Left ventricle myocardium inferior (tissue), 1 donor: ENCODE measurements around the gene TWF2. TPM values are rescaled to one million over a fixed set of nuclear protein-coding genes. Genes with fewer than 3 reads are reported as not detected.

Experiments
- DNase-seq: peaks from one replicate; pipeline ENCODE4 v3.0.0-alpha.2; 2020
- H3K27ac ChIP-seq: fragments of 200-600 bp; replicated peaks from 2 replicates; pipeline ENCODE4 v1.8.0; 2021
- H3K27me3 ChIP-seq: fragments of 200-600 bp; 2 replicates; pipeline ENCODE4 v1.8.0; 2021; ENCODE audit warnings: low read depth
- H3K36me3 ChIP-seq: fragments of 200-600 bp; 2 replicates; pipeline ENCODE4 v1.8.0; 2021
- H3K4me1 ChIP-seq: fragments of 200-600 bp; 2 replicates; pipeline ENCODE4 v1.8.0; 2021
- H3K4me3 ChIP-seq: fragments of 200-600 bp; 2 replicates; pipeline ENCODE4 v1.8.0; 2021; ENCODE audit warnings: mild to moderate bottlenecking, moderate library complexity
- H3K9me3 ChIP-seq: fragments of 200-600 bp; replicated peaks from 2 replicates; pipeline ENCODE4 v1.8.0; 2021
- intact Hi-C: fragments of 100-400 bp; cut with micrococcal nuclease; formaldehyde crosslinking; loops from one replicate; pipeline ENCODE4 v1.11.0; 2022
- total RNA-seq: library from RNA; stranded (reverse); fragmentation: NEBNext Ultra II Directional; extraction: Animal tissue kit (Norgen Biotek cat#: 25700); gene quantifications from one replicate; pipeline ENCODE4 v1.2.1, GENCODE V29; 2021
- TF ChIP-seq, protein P1 (sequence below): fragments of 200-600 bp; IDR thresholded peaks from 2 replicates; pipeline ENCODE4 v1.8.0; 2021; ENCODE audit warnings: antibody characterized with exemption, mild to moderate bottlenecking, borderline replicate concordance
- donor health status: DM: no; HTN: yes; CAD: no; lungs with severe emphysema.

TWF2 gene
- total RNA-seq, 1 donor from 2014 or later: 115 TPM

DNA sequence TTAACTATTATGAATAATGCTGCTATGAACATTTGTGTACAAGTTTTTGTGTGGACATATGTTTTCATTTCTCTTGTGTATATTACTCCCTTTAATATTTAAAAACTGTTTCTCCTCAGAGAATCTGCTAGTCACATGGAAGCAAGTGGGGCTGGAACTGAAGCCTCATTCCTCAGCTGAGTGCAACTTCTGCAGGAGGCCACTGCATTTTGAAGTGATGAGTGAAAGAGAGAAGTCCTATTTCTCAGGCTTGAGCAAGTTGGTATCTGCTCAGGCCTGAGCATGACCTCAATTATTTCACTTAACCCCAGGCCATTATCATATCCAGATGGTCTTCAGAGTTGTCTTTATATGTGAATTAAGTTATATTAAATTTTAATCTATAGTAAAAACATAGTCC lies 25.1 kb downstream of the TWF2 start:
- Histone ChIP-seq H3K27me3 (no peaks in the 10 kb centered on the region), H3K4me1 (peaks cover 46% of the 10 kb centered on the region), H3K27ac (no peak overlapping the region), H3K36me3 (peaks cover 72% of the 10 kb centered on the region), H3K4me3 (no peak overlapping the region), H3K9me3 (no peaks in the 10 kb centered on the region)
- intact Hi-C loops: loop anchor here (10.0 kb wide), 1 partner anchor 59 kb away; the partner anchor contains the start of gene POC1A
- TF ChIP-seq, protein P1, sequence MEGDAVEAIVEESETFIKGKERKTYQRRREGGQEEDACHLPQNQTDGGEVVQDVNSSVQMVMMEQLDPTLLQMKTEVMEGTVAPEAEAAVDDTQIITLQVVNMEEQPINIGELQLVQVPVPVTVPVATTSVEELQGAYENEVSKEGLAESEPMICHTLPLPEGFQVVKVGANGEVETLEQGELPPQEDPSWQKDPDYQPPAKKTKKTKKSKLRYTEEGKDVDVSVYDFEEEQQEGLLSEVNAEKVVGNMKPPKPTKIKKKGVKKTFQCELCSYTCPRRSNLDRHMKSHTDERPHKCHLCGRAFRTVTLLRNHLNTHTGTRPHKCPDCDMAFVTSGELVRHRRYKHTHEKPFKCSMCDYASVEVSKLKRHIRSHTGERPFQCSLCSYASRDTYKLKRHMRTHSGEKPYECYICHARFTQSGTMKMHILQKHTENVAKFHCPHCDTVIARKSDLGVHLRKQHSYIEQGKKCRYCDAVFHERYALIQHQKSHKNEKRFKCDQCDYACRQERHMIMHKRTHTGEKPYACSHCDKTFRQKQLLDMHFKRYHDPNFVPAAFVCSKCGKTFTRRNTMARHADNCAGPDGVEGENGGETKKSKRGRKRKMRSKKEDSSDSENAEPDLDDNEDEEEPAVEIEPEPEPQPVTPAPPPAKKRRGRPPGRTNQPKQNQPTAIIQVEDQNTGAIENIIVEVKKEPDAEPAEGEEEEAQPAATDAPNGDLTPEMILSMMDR: no peak
- DNase-seq: no peak

DNA sequence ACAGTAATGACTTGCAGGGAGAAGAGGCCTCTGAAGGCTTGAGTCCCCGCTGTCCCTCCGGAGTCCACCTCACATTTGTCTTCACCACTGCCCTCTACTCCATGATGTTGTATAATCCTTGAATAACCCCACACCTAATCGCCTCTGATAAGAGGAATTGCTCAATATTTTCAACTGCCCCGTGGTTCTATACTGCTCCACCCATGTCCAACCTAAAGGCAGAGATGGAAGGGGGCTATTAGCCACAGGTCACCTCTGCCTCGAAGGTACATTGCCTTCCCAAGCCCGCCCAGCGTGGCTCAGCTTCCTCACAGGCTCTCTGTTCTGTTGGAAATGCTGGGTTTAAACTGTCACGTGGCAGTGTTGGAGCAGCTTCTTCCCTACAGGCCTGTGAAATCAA lies 26.0 kb downstream of the TWF2 start:
- H3K27me3 ChIP-seq: no peaks in the 10 kb centered on the region
- H3K36me3 ChIP-seq: peaks cover 81% of the 10 kb centered on the region
- intact Hi-C loops: loop anchor here (10.0 kb wide), 1 partner anchor 58 kb away; the partner anchor contains the start of gene POC1A
- DNase-seq: no peak
- H3K4me1 ChIP-seq: peaks cover 42% of the 10 kb centered on the region
- H3K4me3 ChIP-seq: no peak overlapping the region
- no peaks in the 10 kb centered on the region for H3K9me3 ChIP-seq
- TF ChIP-seq, protein P1: no peak
- no peak overlapping the region for H3K27ac ChIP-seq

DNA sequence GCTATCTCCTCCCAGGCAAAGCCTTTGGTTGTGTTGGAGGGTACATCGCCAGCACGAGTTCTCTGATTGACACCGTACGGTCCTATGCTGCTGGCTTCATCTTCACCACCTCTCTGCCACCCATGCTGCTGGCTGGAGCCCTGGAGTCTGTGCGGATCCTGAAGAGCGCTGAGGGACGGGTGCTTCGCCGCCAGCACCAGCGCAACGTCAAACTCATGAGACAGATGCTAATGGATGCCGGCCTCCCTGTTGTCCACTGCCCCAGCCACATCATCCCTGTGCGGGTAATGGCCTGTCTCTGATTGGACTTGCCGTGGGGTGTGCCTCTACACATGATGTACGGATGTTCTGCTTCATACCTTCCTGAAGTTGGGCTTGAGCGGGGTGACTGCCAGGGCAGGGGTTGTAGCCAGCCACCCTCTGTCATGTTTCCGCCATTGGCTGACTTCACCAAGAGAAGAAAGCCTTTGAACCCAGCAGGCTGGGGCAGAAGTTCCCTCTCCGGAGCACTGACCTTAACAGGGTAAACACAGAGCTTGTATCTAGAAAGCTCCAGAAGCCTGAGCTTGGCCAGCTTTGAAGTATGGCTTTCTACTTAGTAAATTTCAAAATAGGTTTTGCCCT lies 27.6 kb downstream of the TWF2 start:
- intact Hi-C loops: loop anchor here (10.0 kb wide), 1 partner anchor 57 kb away; the partner anchor contains the start of gene POC1A
- Histone ChIP-seq H3K27ac (no peak overlapping the region), H3K27me3 (no peaks in the 10 kb centered on the region), H3K4me3 (no peak overlapping the region), H3K36me3 (peaks cover 97% of the 10 kb centered on the region), H3K4me1 (peaks cover 25% of the 10 kb centered on the region), H3K9me3 (no peaks in the 10 kb centered on the region)
- no peak for DNase-seq
- TF ChIP-seq, protein P1: no peak

DNA sequence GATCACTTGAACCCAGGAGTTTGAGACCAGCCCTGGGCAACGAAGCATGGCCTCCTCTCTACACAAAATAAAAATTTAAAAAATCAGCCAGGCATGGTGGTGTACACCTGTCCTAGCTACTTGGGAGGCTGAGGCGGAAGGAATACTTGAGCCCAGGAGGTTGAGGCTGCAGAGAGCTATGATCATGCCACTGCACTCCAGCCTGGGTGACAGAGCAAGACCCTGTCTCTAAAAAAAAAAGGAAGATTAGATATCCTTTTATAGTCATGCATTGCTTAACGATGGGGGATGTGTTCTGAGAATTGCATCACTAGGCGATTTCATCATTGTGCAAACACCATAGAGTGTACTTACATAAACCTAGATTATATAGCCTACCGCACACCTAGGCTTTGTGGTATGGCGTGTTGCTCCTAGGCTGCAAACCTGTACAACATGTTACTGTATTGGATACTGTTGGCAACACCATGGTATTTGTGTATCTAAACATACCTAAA lies 28.4 kb downstream of the TWF2 start:
- Histone ChIP-seq H3K4me1 (peaks cover 18% of the 10 kb centered on the region), H3K27me3 (no peaks in the 10 kb centered on the region), H3K36me3 (peaks cover 100% of the 10 kb centered on the region), H3K9me3 (no peaks in the 10 kb centered on the region), H3K4me3 (no peak overlapping the region), H3K27ac (no peak overlapping the region)
- TF ChIP-seq, protein P1: no peak
- intact Hi-C loops: loop anchor here (10.0 kb wide), 1 partner anchor 56 kb away; the partner anchor contains the start of gene POC1A
- DNase-seq: no peak

DNA sequence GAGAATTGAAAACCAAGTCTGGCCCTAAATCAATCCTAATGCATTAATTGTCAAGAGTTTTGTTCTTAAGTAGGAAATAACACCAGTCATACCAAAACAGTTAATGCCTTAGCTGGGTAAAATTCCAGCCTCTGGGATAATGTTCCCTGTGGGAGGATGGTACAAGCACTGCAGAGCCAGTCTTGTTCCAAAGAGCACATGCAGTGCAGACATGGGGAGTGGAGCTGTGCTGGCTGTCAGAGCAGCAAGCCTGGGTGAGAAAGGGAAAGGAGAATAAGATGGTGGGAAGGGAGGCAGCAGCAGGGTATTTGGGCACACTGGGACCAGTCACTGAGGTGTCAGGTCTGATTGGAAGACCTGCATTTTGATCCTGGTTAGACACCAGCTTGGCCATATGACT lies 28.9 kb downstream of the TWF2 start:
- peaks cover 100% of the 10 kb centered on the region for H3K36me3 ChIP-seq
- TF ChIP-seq, protein P1: no peak
- no peak overlapping the region for H3K27ac ChIP-seq
- DNase-seq: no peak
- H3K4me3 ChIP-seq: no peak overlapping the region
- intact Hi-C loops: loop anchor here (10.0 kb wide), 1 partner anchor 55 kb away; the partner anchor contains the start of gene POC1A
- no peaks in the 10 kb centered on the region for H3K27me3 ChIP-seq
- no peaks in the 10 kb centered on the region for H3K9me3 ChIP-seq
- peaks cover 12% of the 10 kb centered on the region for H3K4me1 ChIP-seq
